Left ventricle myocardium superior (tissue), 1 donor: ENCODE measurements around the gene HOXD11. TPM values are rescaled to one million over a fixed set of nuclear protein-coding genes. Genes with fewer than 3 reads are reported as not detected.

Experiments used
- ATAC-seq: fragments of 200-7000 bp; cut with Tn5 transposase; one replicate; pipeline ENCODE4 v1.9.1; 2020; ENCODE audit warnings: mild to moderate bottlenecking, moderate library complexity
- DNase-seq: peaks from one replicate; pipeline ENCODE4 v3.0.0-alpha.2; 2020
- intact Hi-C: fragments of 100-400 bp; cut with micrococcal nuclease; formaldehyde crosslinking; loops from one replicate; pipeline ENCODE4 v1.11.0; 2022
- total RNA-seq: library from RNA; stranded (reverse); fragmentation: NEBNext Ultra II Directional; extraction: Animal tissue kit (Norgen Biotek cat#: 25700); gene quantifications from one replicate; pipeline ENCODE4 v1.2.1, GENCODE V29; 2021
- donor health status: DM: no; HTN: yes; CAD: no; lungs with severe emphysema.

HOXD11 gene
- total RNA-seq, 1 donor from 2014 or later: not detected

- intact Hi-C loops: loop anchor here (5.0 to 10.0 kb wide), 2 partner anchors 315 to 502 kb away; no protein-coding TSS in a partner anchor
- ATAC-seq: no peak
- DNase-seq: no peak
Observed at GRCh38 chr2:176139661-176140512, 32.8 kb downstream of the HOXD11 start.

DNA sequence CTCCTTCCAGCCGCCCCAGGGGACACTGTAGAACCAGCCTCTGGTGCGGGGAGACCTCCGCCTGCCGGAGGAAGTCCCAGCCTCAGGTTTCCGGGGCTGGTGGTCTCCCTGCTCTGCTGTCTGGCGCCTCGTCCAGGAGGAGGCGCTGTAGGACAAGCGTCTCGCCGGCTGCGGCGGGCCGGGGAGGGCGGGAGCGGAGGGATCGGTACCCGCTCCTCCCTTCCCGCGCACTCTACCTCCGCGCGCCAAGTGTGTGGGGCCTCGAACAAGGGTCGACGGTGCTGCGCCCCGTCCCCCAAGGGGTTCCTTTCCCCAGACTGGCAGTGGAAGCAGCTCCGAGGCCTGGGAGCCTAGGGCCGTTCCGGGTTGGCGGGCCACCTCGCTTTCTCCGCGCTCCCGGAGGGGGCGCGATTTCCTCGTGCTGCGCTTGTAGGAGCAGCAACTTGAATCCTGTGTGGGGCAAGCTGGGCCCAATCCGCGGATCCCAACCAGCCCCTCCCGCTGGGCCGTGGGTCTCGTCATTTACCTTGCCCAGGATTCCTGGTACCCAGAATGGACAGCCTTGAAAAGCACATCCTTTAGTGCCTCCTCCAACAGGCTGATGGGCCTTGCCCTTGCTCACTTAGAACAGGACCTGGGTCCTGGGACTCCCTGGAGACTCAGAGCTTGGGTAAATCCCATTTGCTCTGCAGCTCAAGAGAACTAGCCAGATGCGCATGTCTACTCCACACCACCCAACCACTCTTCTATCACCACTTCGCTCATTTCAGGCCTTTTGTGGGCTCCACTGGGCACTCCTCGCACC lies 33.6 kb downstream of the HOXD11 start:
- ATAC-seq: peak; percentile 97
- intact Hi-C loops: loop anchor here (5.0 to 10.0 kb wide), 2 partner anchors 314 to 502 kb away; no protein-coding TSS in a partner anchor
- DNase-seq: peak; percentile 80

DNA sequence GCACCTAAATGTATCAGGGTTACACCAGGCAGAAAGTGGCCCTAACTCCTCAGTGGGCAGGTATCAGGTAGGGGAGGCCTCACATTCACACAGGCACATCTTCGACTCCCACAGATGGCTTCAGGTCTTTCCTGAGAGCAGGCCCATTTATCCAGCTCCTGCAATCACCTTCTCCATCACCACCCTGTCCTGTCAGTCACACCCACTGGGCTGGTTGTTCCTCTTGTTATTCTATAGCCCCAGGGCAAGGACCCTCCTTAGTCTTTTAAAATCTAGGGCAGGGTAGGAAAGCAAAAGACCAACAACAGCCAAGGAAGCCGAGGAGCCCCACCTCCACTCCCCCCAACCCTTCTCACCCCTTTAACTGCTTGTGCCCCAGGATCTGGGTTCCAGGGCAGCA lies 35.2 kb downstream of the HOXD11 start:
- no peak for DNase-seq
- no peak for ATAC-seq
- intact Hi-C loops: loop anchor here (5.0 to 10.0 kb wide), 2 partner anchors 313 to 500 kb away; no protein-coding TSS in a partner anchor

DNA sequence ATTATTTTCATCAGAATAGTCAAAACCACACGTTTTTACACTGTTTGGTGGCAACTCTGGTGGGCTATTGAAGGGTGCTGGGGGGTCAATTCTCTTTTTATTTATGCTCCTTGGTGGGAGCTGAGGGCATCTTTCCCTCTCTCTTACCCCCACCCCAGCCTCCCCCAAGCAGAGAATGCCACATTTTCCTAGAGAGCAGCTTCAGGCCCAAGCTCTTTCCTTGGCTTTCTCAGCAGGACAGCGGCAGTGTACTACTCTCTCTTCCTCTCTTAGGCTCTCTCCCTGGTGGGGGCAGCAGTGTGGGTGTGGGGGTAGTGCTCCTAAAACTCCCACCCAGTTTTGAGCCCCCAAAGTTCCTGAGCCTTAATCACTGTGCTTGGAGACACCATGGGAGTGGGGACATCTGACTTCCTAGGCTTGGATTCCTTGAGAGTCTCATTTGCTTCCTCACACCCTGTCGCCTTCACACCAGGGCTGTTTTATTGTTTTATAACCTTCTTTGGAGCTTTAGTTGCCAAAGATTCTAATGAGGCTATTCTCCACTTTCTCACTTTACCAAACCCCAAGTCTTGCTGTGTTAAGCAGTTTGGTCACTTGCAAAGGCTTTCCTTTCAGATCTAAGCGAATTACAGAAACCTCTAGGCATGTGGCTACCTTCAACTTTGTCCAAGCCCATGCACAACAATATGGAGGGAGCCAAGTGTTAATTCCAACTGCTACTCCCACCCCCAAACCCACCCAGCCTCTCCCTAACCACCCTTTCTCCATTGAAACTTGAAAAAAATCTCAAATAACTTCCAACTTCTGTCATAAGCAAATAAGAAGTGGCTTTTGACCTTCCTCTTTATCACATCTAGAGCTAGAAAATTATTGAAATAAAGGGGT lies 38.2 kb downstream of the HOXD11 start:
- DNase-seq: no peak
- intact Hi-C loops: loop anchor here (10.0 kb wide), 1 partner anchor 309 kb away; no protein-coding TSS in a partner anchor
- no peak for ATAC-seq

GRCh38 chr2:176146101-176146500 lies 39.0 kb downstream of the HOXD11 start:
- intact Hi-C loops: loop anchor here (10.0 kb wide), 1 partner anchor 309 kb away; no protein-coding TSS in a partner anchor
- DNase-seq: no peak
- ATAC-seq: no peak

DNA sequence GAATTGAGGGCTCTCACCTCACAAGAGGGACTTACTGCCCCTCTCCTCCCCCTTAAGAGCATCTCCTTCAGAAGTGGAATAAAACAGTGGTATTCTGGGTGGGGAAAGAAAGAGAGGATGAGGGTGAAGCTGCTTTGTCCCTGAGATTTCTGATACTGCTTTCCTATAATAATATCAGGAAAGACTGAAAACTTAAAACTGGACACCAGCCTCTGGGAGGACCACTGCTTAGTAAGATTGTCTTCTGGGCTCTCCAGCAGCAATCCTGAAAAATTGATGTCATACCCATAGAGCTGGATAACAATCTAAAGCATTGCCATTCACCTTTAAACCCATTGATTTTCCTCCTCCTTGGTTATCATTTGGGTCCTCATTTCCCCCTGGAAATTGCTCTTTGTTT lies 39.6 kb downstream of the HOXD11 start:
- no peak for DNase-seq
- no peak for ATAC-seq
- intact Hi-C loops: loop anchor here (10.0 kb wide), 1 partner anchor 308 kb away; no protein-coding TSS in a partner anchor

- ATAC-seq: no peak
- intact Hi-C loops: loop anchor here (10.0 kb wide), 1 partner anchor 307 kb away; no protein-coding TSS in a partner anchor
- DNase-seq: no peak
Observed at GRCh38 chr2:176147210-176147799, 40.2 kb downstream of the HOXD11 start.

GRCh38 chr2:176147800-176148496 lies 40.9 kb downstream of the HOXD11 start:
- intact Hi-C loops: loop anchor here (10.0 kb wide), 1 partner anchor 307 kb away; no protein-coding TSS in a partner anchor
- ATAC-seq: no peak
- DNase-seq: no peak

- ATAC-seq (no peak), DNase-seq (no peak)
- intact Hi-C loops: loop anchor here (10.0 kb wide), 1 partner anchor 306 kb away; no protein-coding TSS in a partner anchor
Observed at GRCh38 chr2:176148751-176149421, 41.8 kb downstream of the HOXD11 start.

GRCh38 chr2:176149481-176149938 lies 42.4 kb downstream of the HOXD11 start:
- intact Hi-C loops: loop anchor here (10.0 kb wide), 1 partner anchor 305 kb away; no protein-coding TSS in a partner anchor
- ATAC-seq (no peak), DNase-seq (no peak)

DNA sequence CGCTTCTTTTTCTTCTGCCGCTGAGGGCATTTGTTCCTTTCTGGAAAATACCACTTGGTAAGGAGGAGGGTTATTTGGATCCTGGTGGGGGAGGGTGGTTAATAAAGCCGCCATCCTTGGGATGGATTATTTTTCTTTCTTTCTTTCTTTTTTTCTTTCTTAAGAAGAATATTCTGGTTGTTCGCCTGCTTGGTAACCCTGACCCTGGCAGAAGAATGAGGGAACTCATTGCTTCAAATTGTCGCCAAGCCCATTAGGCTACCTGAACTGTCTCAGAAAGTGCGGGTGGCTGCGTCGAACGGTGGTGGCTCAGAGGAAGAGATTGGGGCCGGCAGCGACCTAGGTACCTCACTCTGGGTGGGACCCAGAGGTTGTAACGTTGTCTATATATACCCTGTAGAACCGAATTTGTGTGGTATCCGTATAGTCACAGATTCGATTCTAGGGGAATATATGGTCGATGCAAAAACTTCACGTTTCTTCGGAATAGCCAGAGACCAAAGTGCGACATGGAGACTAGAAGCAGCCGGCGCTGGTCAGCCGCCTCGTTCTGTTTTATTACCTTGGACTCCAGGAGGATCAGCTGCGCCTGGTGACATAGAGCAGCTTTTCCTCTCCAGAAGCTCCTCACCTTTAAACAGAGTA lies 43.0 kb downstream of the HOXD11 start:
- DNase-seq: no peak
- no peak for ATAC-seq
- intact Hi-C loops: loop anchor here (10.0 kb wide), 1 partner anchor 305 kb away; no protein-coding TSS in a partner anchor

- no peak for ATAC-seq
- no peak for DNase-seq
- intact Hi-C loops: no loop called here
Observed at GRCh38 chr2:176150584-176151441, 43.7 kb downstream of the HOXD11 start.

- no peak for DNase-seq
- no peak for ATAC-seq
- intact Hi-C loops: no loop called here
Observed at GRCh38 chr2:176151442-176152287, 44.6 kb downstream of the HOXD11 start, which contains the start of gene HOXD4. TSS of gene HOXD4 (plus strand) at chr2:176151550. CDS start at chr2:176151634, 84 bp downstream.

GRCh38 chr2:176152350-176153181 lies 45.5 kb downstream of the HOXD11 start:
- ATAC-seq (no peak), DNase-seq (no peak)
- intact Hi-C loops: no loop called here
